OCI-LY7 (cell line): Measurements from ENCODE around the gene HCN4. TPM values are rescaled to one million over a fixed set of nuclear protein-coding genes. Genes with fewer than 3 reads are reported as not detected.

Experiments used
- BruUV-seq: library from RNA; stranded (reverse); fragments of 400-500 nt; replicated peaks from 2 replicates; lab custom pipeline; 2021; lab: Mats Ljungman, UMichigan
- CTCF ChIA-PET: fragments of 300-600 bp; sonication (Branson Sonifier 250); formaldehyde crosslinking; loops from one replicate; lab custom pipeline; 2022; ENCODE audit warnings: antibody characterized with exemption; ENCODE audit not compliant: unreplicated experiment; lab: Charles Lee
- POLR2A ChIA-PET: fragments of 300-600 bp; sonication (Branson Sonifier 250); formaldehyde crosslinking; loops from one replicate; lab custom pipeline; 2022; ENCODE audit warnings: antibody characterized with exemption; lab: Charles Lee
- DNase-seq: peaks from one replicate; pipeline ENCODE4 v3.0.0-alpha.2; 2015; ENCODE audit warnings: low spot score
- H2AFZ ChIP-seq: fragments of 200-600 bp; sonication (generic), shearing (Covaris generic); 2 replicates; pipeline ENCODE4 v1.6.1; 2014; ENCODE audit warnings: mild to moderate bottlenecking, antibody characterized with exemption, low read length, moderate library complexity
- H3K27ac ChIP-seq: fragments of 200-600 bp; sonication (generic); 2 replicates; pipeline ENCODE4 v1.5.1; 2014; ENCODE audit warnings: mixed run types, low read depth, mild to moderate bottlenecking, moderate library complexity, low read length, inconsistent platforms; ENCODE audit not compliant: poor library complexity, severe bottlenecking
- H3K36me3 ChIP-seq: fragments of 200-600 bp; sonication (generic); 2 replicates; pipeline ENCODE4 v1.6.1; 2014; ENCODE audit warnings: mild to moderate bottlenecking, antibody characterized with exemption, low read length, moderate library complexity, mixed read lengths; ENCODE audit not compliant: insufficient read depth
- H3K4me1 ChIP-seq: fragments of 200-600 bp; sonication (generic); 2 replicates; pipeline ENCODE4 v1.5.1; 2014; ENCODE audit warnings: mild to moderate bottlenecking, low read length; ENCODE audit not compliant: insufficient read depth, poor library complexity, severe bottlenecking
- H3K4me2 ChIP-seq: fragments of 200-600 bp; sonication (generic); 2 replicates; pipeline ENCODE4 v1.6.1; 2014; ENCODE audit warnings: mild to moderate bottlenecking, low read length
- H3K4me3 ChIP-seq: fragments of 200-600 bp; sonication (generic); 2 replicates; pipeline ENCODE4 v1.5.1; 2014; ENCODE audit warnings: mild to moderate bottlenecking, low read depth, low read length; ENCODE audit not compliant: poor library complexity, severe bottlenecking
- H3K79me2 ChIP-seq: fragments of 200-600 bp; sonication (generic); 2 replicates; pipeline ENCODE4 v1.6.1; 2016; ENCODE audit warnings: low read depth, mild to moderate bottlenecking, low read length, moderate library complexity, mixed read lengths; ENCODE audit not compliant: insufficient read depth
- H3K9me2 ChIP-seq: fragments of 200-600 bp; sonication (generic); 2 replicates; pipeline ENCODE4 v1.6.1; 2016; ENCODE audit warnings: mild to moderate bottlenecking, low read length, mixed read lengths; ENCODE audit not compliant: insufficient read depth
- H3K9me3 ChIP-seq: fragments of 200-600 bp; sonication (generic); 2 replicates; pipeline ENCODE4 v1.6.1; 2014; ENCODE audit warnings: mild to moderate bottlenecking, mixed run types, low read length, mixed read lengths
- H4K20me1 ChIP-seq: fragments of 200-600 bp; sonication (generic); 2 replicates; pipeline ENCODE4 v1.6.1; 2014; ENCODE audit warnings: mild to moderate bottlenecking, antibody characterized with exemption, low read length, moderate library complexity, mixed read lengths; ENCODE audit not compliant: insufficient read depth
- CTCF ChIP-seq: fragments of 200-600 bp; sonication (generic); conservative IDR thresholded peaks from 2 replicates; pipeline ENCODE4 v1.5.1; 2014; ENCODE audit warnings: mild to moderate bottlenecking, antibody characterized with exemption, low read length, moderate library complexity, mixed read lengths
- EZH2phosphoT487 ChIP-seq: fragments of 200-600 bp; sonication (generic); IDR thresholded peaks from 2 replicates; pipeline ENCODE4 v1.6.1; 2018; ENCODE audit warnings: low read depth, borderline replicate concordance, mild to moderate bottlenecking, mixed run types, antibody characterized with exemption, low read length, moderate library complexity, mixed read lengths
- intact Hi-C: fragments of 100-400 bp; cut with micrococcal nuclease; formaldehyde crosslinking; loops from one replicate; pipeline ENCODE4 v1.10.0; 2022; ENCODE audit not compliant: unreplicated experiment
- total RNA-seq, 2 experiments: library from RNA; depleted of rRNA in 1 of 2; stranded (reverse); fragments of >200 nt in 1 of 2; shearing (Covaris generic) in 1 of 2; gene quantifications; 2 replicates each; pipeline ENCODE4 v1.2.3, GENCODE V29; 2014 to 2022

The HCN4 gene
- total RNA-seq, 2 experiments from 2014 or later: not detected

GRCh38 chr15:73371812-73372211, 3.1 kb upstream of the HCN4 start:
- POLR2A ChIA-PET: no interaction called here
- H2AFZ ChIP-seq: no peak overlapping the region

GRCh38 chr15:73370151-73370550, 1.4 kb upstream of the HCN4 start:
- Histone ChIP-seq H4K20me1 (no peaks in the 10 kb centered on the region), H2AFZ (no peak overlapping the region), H3K36me3 (no peaks in the 10 kb centered on the region), H3K9me3 (no peaks in the 10 kb centered on the region), H3K4me3 (no peak overlapping the region), H3K4me2 (no peak overlapping the region), H3K4me1 (no peaks in the 10 kb centered on the region), H3K27ac (no peak overlapping the region), H3K9me2 (no peaks in the 10 kb centered on the region), H3K79me2 (no peaks in the 10 kb centered on the region)
- no TSS peak for BruUV-seq
- no peak for TF ChIP-seq EZH2phosphoT487
- TF ChIP-seq CTCF: no peak
- intact Hi-C loops: no loop called here
- DNase-seq: no peak
- ChIA-PET CTCF (no interaction called here), POLR2A (no interaction called here)

More at GRCh38 chr15:73371812-73372211, 3.1 kb upstream of the HCN4 start:
- no peaks in the 10 kb centered on the region for H3K36me3 ChIP-seq
- no TSS peak for BruUV-seq
- no peaks in the 10 kb centered on the region for H3K4me1 ChIP-seq
- H3K79me2 ChIP-seq: no peaks in the 10 kb centered on the region
- no peaks in the 10 kb centered on the region for H4K20me1 ChIP-seq
- no peaks in the 10 kb centered on the region for H3K9me2 ChIP-seq
- no peak for TF ChIP-seq CTCF
- TF ChIP-seq EZH2phosphoT487: no peak
- no peak overlapping the region for H3K4me2 ChIP-seq
- H3K27ac ChIP-seq: no peak overlapping the region
- no peak overlapping the region for H3K4me3 ChIP-seq
- H3K9me3 ChIP-seq: no peaks in the 10 kb centered on the region
- intact Hi-C loops: no loop called here
- no peak for DNase-seq
- CTCF ChIA-PET: no interaction called here

GRCh38 chr15:73369154-73369694, 466 bp upstream of the HCN4 start:
- BruUV-seq: no TSS peak
- Histone ChIP-seq H3K4me2 (no peak overlapping the region), H2AFZ (no peak overlapping the region), H3K36me3 (no peaks in the 10 kb centered on the region), H3K9me2 (no peaks in the 10 kb centered on the region), H3K79me2 (no peaks in the 10 kb centered on the region), H3K4me3 (no peak overlapping the region), H3K9me3 (no peaks in the 10 kb centered on the region), H3K4me1 (no peaks in the 10 kb centered on the region), H4K20me1 (no peaks in the 10 kb centered on the region), H3K27ac (no peak overlapping the region)
- intact Hi-C loops: no loop called here
- CTCF ChIA-PET: interaction anchor here (0.6 kb wide), 1 partner anchor 316 kb away, joined by 3 read pairs; no protein-coding TSS in a partner anchor
- DNase-seq: no peak
- POLR2A ChIA-PET: no interaction called here
- TF ChIP-seq CTCF (no peak), EZH2phosphoT487 (no peak)
